ENCODE measurements around the gene KLHDC10.

Gene KLHDC10

GRCh38 chr7:130160455-130160854, 90.1 kb downstream of the KLHDC10 start:
- Histone ChIP-seq H3K4me1 (no peaks in the 10 kb centered on the region), H3K4me3 (ENCODE audit: low read depth, low read length) (no peak overlapping the region)

GRCh38 chr7:130162196-130162595, 91.9 kb downstream of the KLHDC10 start:
- H3K9ac ChIP-seq, result no peak overlapping the region
- no peak for TF ChIP-seq CTCF (IDR thresholded peaks at IDR 0.05)

More at GRCh38 chr7:130160455-130160854, 90.1 kb downstream of the KLHDC10 start:
- Histone ChIP-seq H3K27me3 (ENCODE audit: control insufficient read depth, insufficient read depth, low read length) (no peaks in the 10 kb centered on the region), H3K9ac (no peak overlapping the region), H3K9me3 (ENCODE audit: control insufficient read depth, low read length) (no peaks in the 10 kb centered on the region), H2AFZ (no peak overlapping the region), H3K79me2 (no peaks in the 10 kb centered on the region), H3K36me3 (ENCODE audit: control insufficient read depth, insufficient read depth, low read length) (no peaks in the 10 kb centered on the region), H3K27ac (no peak overlapping the region), H3K4me2 (ENCODE audit: low read length) (no peak overlapping the region)
- no peak for TF ChIP-seq CTCF (IDR thresholded peaks at IDR 0.05)

GRCh38 chr7:130174237-130174959, 104.1 kb downstream of the KLHDC10 start:
- no peaks in the 10 kb centered on the region for H3K79me2 ChIP-seq
- no peak overlapping the region for H3K9ac ChIP-seq
- TF ChIP-seq CTCF (IDR thresholded peaks at IDR 0.05), result no peak
- H3K4me1 ChIP-seq, result no peaks in the 10 kb centered on the region
- no peaks in the 10 kb centered on the region for H3K27me3 ChIP-seq (ENCODE audit: control insufficient read depth, insufficient read depth, low read length)
- no peak overlapping the region for H2AFZ ChIP-seq
- H3K9me3 ChIP-seq (ENCODE audit: control insufficient read depth, low read length), result no peaks in the 10 kb centered on the region
- no peaks in the 10 kb centered on the region for H3K36me3 ChIP-seq (ENCODE audit: control insufficient read depth, insufficient read depth, low read length)
- H3K4me2 ChIP-seq (ENCODE audit: low read length), result no peak overlapping the region
- H3K4me3 ChIP-seq (ENCODE audit: low read depth, low read length), result no peak overlapping the region
- no peak overlapping the region for H3K27ac ChIP-seq

More at GRCh38 chr7:130162196-130162595, 91.9 kb downstream of the KLHDC10 start:
- Histone ChIP-seq H3K4me3 (ENCODE audit: low read depth, low read length) (no peak overlapping the region), H2AFZ (no peak overlapping the region), H3K4me2 (ENCODE audit: low read length) (no peak overlapping the region), H3K36me3 (ENCODE audit: control insufficient read depth, insufficient read depth, low read length) (no peaks in the 10 kb centered on the region), H3K4me1 (no peaks in the 10 kb centered on the region), H3K27ac (no peak overlapping the region), H3K27me3 (ENCODE audit: control insufficient read depth, insufficient read depth, low read length) (no peaks in the 10 kb centered on the region), H3K79me2 (no peaks in the 10 kb centered on the region), H3K9me3 (ENCODE audit: control insufficient read depth, low read length) (no peaks in the 10 kb centered on the region)

- no peak overlapping the region for H3K4me2 ChIP-seq (ENCODE audit: low read length)
- no peaks in the 10 kb centered on the region for H3K4me1 ChIP-seq
- H3K27me3 ChIP-seq (ENCODE audit: control insufficient read depth, insufficient read depth, low read length), result no peaks in the 10 kb centered on the region
- no peaks in the 10 kb centered on the region for H3K9me3 ChIP-seq (ENCODE audit: control insufficient read depth, low read length)
- H3K79me2 ChIP-seq, result no peaks in the 10 kb centered on the region
- H2AFZ ChIP-seq, result no peak overlapping the region
- H3K4me3 ChIP-seq (ENCODE audit: low read depth, low read length), result no peak overlapping the region
- H3K36me3 ChIP-seq (ENCODE audit: control insufficient read depth, insufficient read depth, low read length), result no peaks in the 10 kb centered on the region
- no peak for TF ChIP-seq CTCF (IDR thresholded peaks at IDR 0.05)
- no peak overlapping the region for H3K9ac ChIP-seq
- H3K27ac ChIP-seq, result no peak overlapping the region
Observed at GRCh38 chr7:130178251-130178650, 107.9 kb downstream of the KLHDC10 start.

- H3K36me3 ChIP-seq (ENCODE audit: control insufficient read depth, insufficient read depth, low read length), result no peaks in the 10 kb centered on the region
Observed at GRCh38 chr7:130179631-130180030, 109.3 kb downstream of the KLHDC10 start.

More at GRCh38 chr7:130179631-130180030, 109.3 kb downstream of the KLHDC10 start:
- no peaks in the 10 kb centered on the region for H3K27me3 ChIP-seq (ENCODE audit: control insufficient read depth, insufficient read depth, low read length)
- no peak overlapping the region for H3K4me2 ChIP-seq (ENCODE audit: low read length)
- H3K9me3 ChIP-seq (ENCODE audit: control insufficient read depth, low read length), result no peaks in the 10 kb centered on the region
- no peak overlapping the region for H3K9ac ChIP-seq
- no peaks in the 10 kb centered on the region for H3K4me1 ChIP-seq
- H3K27ac ChIP-seq, result no peak overlapping the region
- TF ChIP-seq CTCF (IDR thresholded peaks at IDR 0.05), result no peak
- H3K4me3 ChIP-seq (ENCODE audit: low read depth, low read length), result no peak overlapping the region
- H2AFZ ChIP-seq, result no peak overlapping the region
- H3K79me2 ChIP-seq, result no peaks in the 10 kb centered on the region
